RPMI7951 (cell line): Measurements from ENCODE around the gene MAGI1. TPM values are rescaled to one million over a fixed set of nuclear protein-coding genes. Genes with fewer than 3 reads are reported as not detected.
A peak's percentile ranks its signal among the peaks of the same experiment; 100 is the strongest.

ENCODE experiments used
- DNase-seq: peaks from one replicate; pipeline ENCODE4 v3.0.0-alpha.2; 2012; ENCODE audit warnings: low read depth
- total RNA-seq: library from RNA; depleted of rRNA; stranded (reverse); fragments of >200 nt; shearing (Covaris generic); gene quantifications from 2 replicates; pipeline ENCODE4 v1.2.3, GENCODE V29; 2014

MAGI1 gene
- total RNA-seq, 1 experiment from 2014 or later: 4.1 TPM

- DNase-seq: peak; percentile 40
Observed at GRCh38 chr3:65974509-65974908, 64.2 kb downstream of the MAGI1 start.

GRCh38 chr3:65972765-65973164, 66.0 kb downstream of the MAGI1 start:
- no peak for DNase-seq

GRCh38 chr3:65971293-65972252, 67.1 kb downstream of the MAGI1 start:
- DNase-seq: no peak

- DNase-seq: no peak
Observed at GRCh38 chr3:65968996-65969395, 69.7 kb downstream of the MAGI1 start.

GRCh38 chr3:65967451-65967850, 71.3 kb downstream of the MAGI1 start:
- no peak for DNase-seq

- DNase-seq: peak; percentile 62
Observed at GRCh38 chr3:65964838-65965237, 73.9 kb downstream of the MAGI1 start.

- DNase-seq: peak; percentile 92
Observed at GRCh38 chr3:65963787-65964677, 74.7 kb downstream of the MAGI1 start.

- no peak for DNase-seq
Observed at GRCh38 chr3:65961733-65962132, 77.0 kb downstream of the MAGI1 start.

- DNase-seq: no peak
Observed at GRCh38 chr3:65961128-65961527, 77.6 kb downstream of the MAGI1 start.

- peak; percentile 36 for DNase-seq
Observed at GRCh38 chr3:65960087-65960486, 78.6 kb downstream of the MAGI1 start.

- DNase-seq: no peak
Observed at GRCh38 chr3:65958216-65958615, 80.5 kb downstream of the MAGI1 start.

GRCh38 chr3:65955792-65956477, 82.8 kb downstream of the MAGI1 start:
- peak; percentile 80 for DNase-seq

GRCh38 chr3:65953881-65954733, 84.6 kb downstream of the MAGI1 start:
- DNase-seq: peak; percentile 43

- no peak for DNase-seq
Observed at GRCh38 chr3:65953301-65953812, 85.4 kb downstream of the MAGI1 start.

- no peak for DNase-seq
Observed at GRCh38 chr3:65952842-65953241, 85.9 kb downstream of the MAGI1 start.

- peak; percentile 68 for DNase-seq
Observed at GRCh38 chr3:65951836-65952505, 86.7 kb downstream of the MAGI1 start.

- DNase-seq: no peak
Observed at GRCh38 chr3:65950340-65951326, 88.1 kb downstream of the MAGI1 start.

- DNase-seq: no peak
Observed at GRCh38 chr3:65948841-65949573, 89.7 kb downstream of the MAGI1 start.
